ENCODE measurements around the gene PDHA2. TPM values are rescaled to one million over a fixed set of nuclear protein-coding genes. Genes with fewer than 3 reads are reported as not detected.

PDHA2 gene
- not detected for total RNA-seq
- not detected for polyA plus RNA-seq (ENCODE audit: insufficient read depth in 1 of 8, insufficient read length in 8 of 8, low replicate concordance in 1 of 8)
- long read RNA-seq, donor 1 = 0 reads
- long read RNA-seq, donor 2 = 0 reads
- long read RNA-seq, donor 3 = 0 reads
- long read RNA-seq, donor 4 = 0 reads
- long read RNA-seq, donor 5 = 0 reads
- long read RNA-seq, donor 6 = 0 reads
- long read RNA-seq, donor 7 = 0 reads
- long read RNA-seq, donor 8 = 0 reads
- long read RNA-seq, donor 9 = 0 reads
- long read RNA-seq, donor 10 = 0 reads
- long read RNA-seq, donor 11 = 0 reads

GRCh38 chr4:95839891-95840290, at the start of gene PDHA2:
TSS of gene PDHA2 (plus strand) at chr4:95840093. CDS start at chr4:95840151, 58 bp downstream.
- WGBS (ENCODE audit: insufficient coverage) = 95% methylated on average over 22 of the region's 22 CpGs
- H3K4me3 ChIP-seq (ENCODE audit: low read length) = no peak within 1 kb of the TSS
- no peaks in the 10 kb centered on the region for H3K4me1 ChIP-seq (ENCODE audit: control insufficient read depth, insufficient read depth, low read length)
- H3K36me3 ChIP-seq (ENCODE audit: control insufficient read depth, insufficient read depth, low read length) = no peaks in the 10 kb centered on the region
- H3K27me3 ChIP-seq (ENCODE audit: control insufficient read depth, insufficient read depth, low read length) = no peaks in the 10 kb centered on the region
- H3K9me3 ChIP-seq (replicated peaks; ENCODE audit: control insufficient read depth, low read depth, low read length) = no peaks in the 10 kb centered on the region
- no peak for DNase-seq
- no peak within 1 kb of the TSS for H3K27ac ChIP-seq (ENCODE audit: low read length)

DNA sequence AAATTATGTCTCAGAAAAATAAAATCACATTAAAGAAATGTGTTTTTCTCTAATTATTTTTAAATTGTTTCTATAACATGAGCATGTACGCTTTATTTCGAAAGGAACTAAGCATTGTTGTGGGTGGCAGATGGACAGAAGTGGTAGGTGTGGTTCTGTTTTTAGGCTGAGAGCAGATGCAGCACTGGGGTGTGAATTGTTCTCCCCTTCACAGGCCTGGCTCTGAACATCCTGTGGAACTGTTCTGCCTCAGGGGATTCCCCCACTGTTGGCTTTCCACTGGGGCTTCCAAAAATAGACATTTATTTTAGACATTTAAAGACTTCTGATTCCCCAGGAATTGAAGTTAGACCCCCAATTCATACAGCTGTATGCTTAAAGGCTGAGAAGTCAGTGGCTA, 41.9 kb upstream of the PDHA2 start:
- no peaks in the 10 kb centered on the region for H3K9me3 ChIP-seq (replicated peaks; ENCODE audit: control insufficient read depth, low read depth, low read length)
- H3K4me3 ChIP-seq (ENCODE audit: low read length) = no peak overlapping the region
- H3K27me3 ChIP-seq (ENCODE audit: control insufficient read depth, insufficient read depth, low read length) = no peaks in the 10 kb centered on the region
- no peak for DNase-seq
- no CpG with 5 or more reads among the region's 2 CpGs for WGBS (ENCODE audit: insufficient coverage)
- H3K4me1 ChIP-seq (ENCODE audit: control insufficient read depth, insufficient read depth, low read length) = no peaks in the 10 kb centered on the region
- no peak overlapping the region for H3K27ac ChIP-seq (ENCODE audit: low read length)
- no peaks in the 10 kb centered on the region for H3K36me3 ChIP-seq (ENCODE audit: control insufficient read depth, insufficient read depth, low read length)

DNA sequence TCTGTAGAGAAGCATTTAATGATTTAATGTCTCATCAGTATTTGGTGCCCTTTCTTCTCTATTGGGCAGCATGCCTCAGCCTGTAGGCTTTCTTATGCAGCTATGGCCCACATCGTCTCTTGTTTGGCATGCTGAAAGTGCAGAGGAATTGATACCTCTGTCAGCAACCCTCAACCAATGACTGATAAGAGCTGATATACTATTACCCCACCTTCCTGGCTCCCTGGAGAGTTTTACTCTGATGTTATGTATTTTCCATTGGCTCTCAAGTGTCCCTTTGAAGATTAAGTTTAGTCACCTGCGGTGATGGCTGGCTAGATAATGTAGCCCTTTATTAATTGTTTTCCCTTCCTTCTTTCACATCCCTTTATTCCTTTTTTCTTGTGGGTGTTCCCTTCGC, 41.2 kb upstream of the PDHA2 start:
- Histone ChIP-seq H3K36me3 (ENCODE audit: control insufficient read depth, insufficient read depth, low read length) (no peaks in the 10 kb centered on the region), H3K27me3 (ENCODE audit: control insufficient read depth, insufficient read depth, low read length) (no peaks in the 10 kb centered on the region), H3K4me1 (ENCODE audit: control insufficient read depth, insufficient read depth, low read length) (no peaks in the 10 kb centered on the region), H3K9me3 (replicated peaks; ENCODE audit: control insufficient read depth, low read depth, low read length) (no peaks in the 10 kb centered on the region), H3K27ac (ENCODE audit: low read length) (no peak overlapping the region), H3K4me3 (ENCODE audit: low read length) (no peak overlapping the region)
- WGBS (ENCODE audit: insufficient coverage) = no CpG with 5 or more reads among the region's 3 CpGs
- DNase-seq = no peak

- Histone ChIP-seq H3K36me3 (ENCODE audit: control insufficient read depth, insufficient read depth, low read length) (no peaks in the 10 kb centered on the region), H3K4me3 (ENCODE audit: low read length) (no peak overlapping the region), H3K27ac (ENCODE audit: low read length) (no peak overlapping the region), H3K9me3 (replicated peaks; ENCODE audit: control insufficient read depth, low read depth, low read length) (no peaks in the 10 kb centered on the region), H3K27me3 (ENCODE audit: control insufficient read depth, insufficient read depth, low read length) (no peaks in the 10 kb centered on the region), H3K4me1 (ENCODE audit: control insufficient read depth, insufficient read depth, low read length) (no peaks in the 10 kb centered on the region)
- DNase-seq = no peak
- WGBS (ENCODE audit: insufficient coverage) = no CpG with 5 or more reads among the region's 3 CpGs
Observed at GRCh38 chr4:95821867-95822266, 18.0 kb upstream of the PDHA2 start.

DNA sequence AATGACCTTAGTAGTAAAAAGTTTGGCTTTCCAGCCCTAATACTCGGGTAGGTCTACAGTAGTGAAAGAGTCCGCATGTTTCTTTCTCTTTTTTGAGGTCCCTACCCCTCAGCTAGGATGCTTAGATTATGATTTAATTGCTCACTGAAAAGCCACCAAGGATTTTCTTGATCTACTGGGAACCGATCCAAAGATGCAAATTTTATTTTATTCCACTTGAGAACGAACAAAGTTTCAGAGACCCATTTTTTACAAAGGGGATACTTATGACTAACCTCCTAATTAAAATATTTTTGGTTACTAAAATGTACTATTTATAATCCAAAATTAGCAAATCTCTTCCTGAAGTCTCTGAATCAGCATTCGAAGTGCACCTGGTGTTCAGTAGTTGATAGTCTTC, 14.3 kb upstream of the PDHA2 start:
- WGBS (ENCODE audit: insufficient coverage) = no CpG with 5 or more reads among the region's 5 CpGs

DNA sequence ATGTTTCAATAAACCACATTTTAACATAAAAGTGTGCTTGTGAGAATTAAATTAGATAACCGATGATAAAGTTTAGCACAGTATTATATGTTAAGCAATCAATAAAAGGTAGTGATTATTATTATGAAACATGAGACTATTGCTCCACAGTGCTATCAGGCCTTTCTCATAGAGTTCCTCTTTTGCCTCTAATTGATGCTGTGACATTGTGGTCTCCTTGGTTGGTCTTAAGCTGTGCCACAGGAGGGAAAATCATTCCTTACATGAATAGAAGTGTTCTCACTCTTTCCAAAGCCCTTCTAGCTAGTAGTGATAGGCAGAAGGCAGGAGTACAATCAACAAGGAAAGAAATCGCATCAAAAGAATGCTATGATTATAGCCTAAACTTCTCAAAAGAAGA, 9.2 kb upstream of the PDHA2 start:
- Histone ChIP-seq H3K27me3 (ENCODE audit: control insufficient read depth, insufficient read depth, low read length) (no peaks in the 10 kb centered on the region), H3K4me1 (ENCODE audit: control insufficient read depth, insufficient read depth, low read length) (no peaks in the 10 kb centered on the region), H3K27ac (ENCODE audit: low read length) (no peak overlapping the region), H3K9me3 (replicated peaks; ENCODE audit: control insufficient read depth, low read depth, low read length) (no peaks in the 10 kb centered on the region), H3K36me3 (ENCODE audit: control insufficient read depth, insufficient read depth, low read length) (no peaks in the 10 kb centered on the region), H3K4me3 (ENCODE audit: low read length) (no peak overlapping the region)
- WGBS (ENCODE audit: insufficient coverage) = no CpG with 5 or more reads among the region's 2 CpGs
- no peak for DNase-seq

More for the DNA sequence above, 14.3 kb upstream of the PDHA2 start:
- no peak overlapping the region for H3K27ac ChIP-seq (ENCODE audit: low read length)
- H3K36me3 ChIP-seq (ENCODE audit: control insufficient read depth, insufficient read depth, low read length) = no peaks in the 10 kb centered on the region
- DNase-seq = no peak
- H3K4me1 ChIP-seq (ENCODE audit: control insufficient read depth, insufficient read depth, low read length) = no peaks in the 10 kb centered on the region
- H3K9me3 ChIP-seq (replicated peaks; ENCODE audit: control insufficient read depth, low read depth, low read length) = no peaks in the 10 kb centered on the region
- no peak overlapping the region for H3K4me3 ChIP-seq (ENCODE audit: low read length)
- H3K27me3 ChIP-seq (ENCODE audit: control insufficient read depth, insufficient read depth, low read length) = no peaks in the 10 kb centered on the region

DNA sequence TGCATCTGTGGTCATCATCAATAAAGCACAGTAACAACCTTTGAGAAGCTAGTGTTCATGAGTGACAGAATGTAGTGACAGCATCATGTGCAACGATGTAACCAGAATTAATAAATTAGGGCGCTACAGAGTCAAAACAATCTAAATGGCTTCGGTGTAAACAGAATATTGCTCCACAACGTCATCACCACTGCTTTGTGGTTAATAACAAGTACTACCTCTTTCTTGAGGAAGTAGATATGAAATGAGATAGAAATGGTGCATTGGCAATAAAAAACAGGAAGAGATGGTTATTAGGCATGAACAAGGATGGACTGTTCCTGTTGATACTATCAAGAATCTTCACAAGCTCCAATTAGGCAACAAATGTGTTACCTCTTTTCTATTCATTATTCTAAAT, 8.7 kb upstream of the PDHA2 start:
- no CpG with 5 or more reads among the region's 4 CpGs for WGBS (ENCODE audit: insufficient coverage)
- H3K4me1 ChIP-seq (ENCODE audit: control insufficient read depth, insufficient read depth, low read length) = no peaks in the 10 kb centered on the region
- no peak overlapping the region for H3K4me3 ChIP-seq (ENCODE audit: low read length)
- H3K36me3 ChIP-seq (ENCODE audit: control insufficient read depth, insufficient read depth, low read length) = no peaks in the 10 kb centered on the region
- no peak overlapping the region for H3K27ac ChIP-seq (ENCODE audit: low read length)
- no peaks in the 10 kb centered on the region for H3K27me3 ChIP-seq (ENCODE audit: control insufficient read depth, insufficient read depth, low read length)
- no peak for DNase-seq
- no peaks in the 10 kb centered on the region for H3K9me3 ChIP-seq (replicated peaks; ENCODE audit: control insufficient read depth, low read depth, low read length)

DNA sequence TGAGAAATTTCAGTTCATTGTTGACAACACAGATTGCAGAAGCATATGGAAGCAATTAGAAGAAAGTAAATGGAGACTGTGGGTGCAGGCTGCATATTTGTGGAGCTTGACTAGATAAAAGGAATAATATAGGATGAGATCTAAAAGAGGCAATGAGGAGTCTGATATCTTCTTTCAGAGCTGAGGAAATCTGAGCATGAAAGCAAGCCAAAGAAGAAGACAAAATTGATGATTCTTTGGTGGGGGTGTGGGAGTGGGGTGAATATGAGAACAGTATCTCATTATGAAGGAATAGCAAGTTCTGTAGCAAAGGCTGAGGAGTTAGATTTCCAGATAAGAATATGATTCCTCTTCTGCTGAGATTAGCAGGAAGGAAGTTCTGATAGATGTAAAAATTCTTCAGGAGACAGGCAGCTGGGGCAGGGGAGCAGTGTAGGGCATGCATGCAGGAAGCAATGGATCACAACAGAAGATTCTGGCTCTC, 6.1 kb upstream of the PDHA2 start:
- Histone ChIP-seq H3K27ac (ENCODE audit: low read length) (no peak overlapping the region), H3K9me3 (replicated peaks; ENCODE audit: control insufficient read depth, low read depth, low read length) (no peaks in the 10 kb centered on the region), H3K4me1 (ENCODE audit: control insufficient read depth, insufficient read depth, low read length) (no peaks in the 10 kb centered on the region), H3K27me3 (ENCODE audit: control insufficient read depth, insufficient read depth, low read length) (no peaks in the 10 kb centered on the region), H3K4me3 (ENCODE audit: low read length) (no peak overlapping the region), H3K36me3 (ENCODE audit: control insufficient read depth, insufficient read depth, low read length) (no peaks in the 10 kb centered on the region)
- DNase-seq = no peak

GRCh38 chr4:95835672-95836071, 4.2 kb upstream of the PDHA2 start:
- no CpG with 5 or more reads among the region's 3 CpGs for WGBS (ENCODE audit: insufficient coverage)
- H3K27ac ChIP-seq (ENCODE audit: low read length) = no peak overlapping the region
- no peak for DNase-seq

DNA sequence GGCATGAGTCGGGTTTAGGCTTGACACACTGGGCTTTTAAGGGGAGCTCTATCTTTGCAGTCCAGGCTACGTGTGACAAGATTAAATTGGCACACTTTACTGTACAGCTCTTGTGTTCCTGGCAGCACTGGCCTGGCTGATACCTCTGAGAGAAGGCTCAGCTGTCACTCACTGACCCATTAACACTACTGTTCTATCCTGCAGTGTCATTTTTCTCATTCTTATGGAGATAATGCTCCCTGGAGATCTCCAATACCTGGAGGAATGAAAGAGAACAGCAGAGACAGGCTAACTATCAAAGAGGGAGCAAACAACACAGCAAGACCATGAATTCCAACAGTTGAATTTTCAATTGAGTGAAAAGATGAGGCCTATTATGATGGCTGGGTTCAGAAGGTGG, 1.7 kb upstream of the PDHA2 start:
- no peak overlapping the region for H3K4me3 ChIP-seq (ENCODE audit: low read length)
- no peaks in the 10 kb centered on the region for H3K36me3 ChIP-seq (ENCODE audit: control insufficient read depth, insufficient read depth, low read length)
- H3K4me1 ChIP-seq (ENCODE audit: control insufficient read depth, insufficient read depth, low read length) = no peaks in the 10 kb centered on the region
- 70% methylated on average over 2 of the region's 2 CpGs for WGBS (ENCODE audit: insufficient coverage)
- H3K27me3 ChIP-seq (ENCODE audit: control insufficient read depth, insufficient read depth, low read length) = no peaks in the 10 kb centered on the region
- no peak for DNase-seq
- H3K27ac ChIP-seq (ENCODE audit: low read length) = no peak overlapping the region
- no peaks in the 10 kb centered on the region for H3K9me3 ChIP-seq (replicated peaks; ENCODE audit: control insufficient read depth, low read depth, low read length)

More at GRCh38 chr4:95835672-95836071, 4.2 kb upstream of the PDHA2 start:
- no peaks in the 10 kb centered on the region for H3K9me3 ChIP-seq (replicated peaks; ENCODE audit: control insufficient read depth, low read depth, low read length)
- no peaks in the 10 kb centered on the region for H3K27me3 ChIP-seq (ENCODE audit: control insufficient read depth, insufficient read depth, low read length)
- no peak overlapping the region for H3K4me3 ChIP-seq (ENCODE audit: low read length)
- no peaks in the 10 kb centered on the region for H3K36me3 ChIP-seq (ENCODE audit: control insufficient read depth, insufficient read depth, low read length)
- no peaks in the 10 kb centered on the region for H3K4me1 ChIP-seq (ENCODE audit: control insufficient read depth, insufficient read depth, low read length)
